ENCODE results near the gene MEI1.

MEI1 gene

DNA sequence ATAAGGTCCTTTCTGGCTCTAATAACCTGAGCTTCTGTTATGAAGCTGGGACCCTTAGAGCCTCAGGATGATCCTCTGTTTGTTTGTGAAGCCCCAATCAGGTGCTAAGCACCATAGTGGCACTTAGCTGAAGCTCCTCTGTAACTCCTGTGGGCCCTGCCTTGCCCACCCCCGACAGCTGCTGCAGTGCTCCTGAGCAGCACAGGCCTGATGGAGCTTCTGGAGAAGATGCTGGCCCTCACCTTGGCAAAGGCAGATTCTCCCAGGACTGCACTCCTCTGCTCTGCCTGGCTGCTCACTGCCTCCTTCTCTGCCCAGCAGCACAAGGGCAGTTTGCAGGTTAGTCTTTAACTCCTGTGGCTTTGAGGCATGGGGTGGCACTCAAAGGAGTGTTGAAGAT is 82.2 kb downstream of the MEI1 start:
- DNase-seq (ENCODE audit: low read depth in 2 of 2, low spot score in 1 of 2) = no peak

DNA sequence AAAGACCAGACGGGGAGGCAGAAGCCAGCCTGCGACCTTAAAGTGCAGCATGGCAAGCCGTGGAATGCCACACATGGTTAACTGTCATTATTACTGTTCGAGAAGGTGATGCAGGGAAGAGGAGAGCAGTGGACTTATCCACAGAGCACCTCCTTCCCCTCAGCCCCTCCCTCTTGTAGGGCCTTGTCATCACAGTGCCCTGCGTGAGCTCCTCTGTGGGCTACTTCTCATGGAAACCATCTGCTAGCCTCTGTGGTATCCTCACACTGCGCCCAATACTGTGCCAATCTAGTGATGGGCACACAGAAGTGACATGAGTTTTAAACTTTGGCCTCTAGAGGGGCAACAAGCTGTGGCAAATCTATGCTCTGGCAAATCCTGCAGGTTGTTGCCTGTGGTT is 83.0 kb downstream of the MEI1 start:
- no peak for DNase-seq (ENCODE audit: low read depth in 2 of 2, low spot score in 1 of 2)

- no peak for DNase-seq (ENCODE audit: low read depth in 2 of 2, low spot score in 1 of 2)
Observed at GRCh38 chr22:41782751-41783150, 83.4 kb downstream of the MEI1 start.

GRCh38 chr22:41787331-41787730 is 88.0 kb downstream of the MEI1 start:
- DNase-seq (ENCODE audit: low read depth in 2 of 2, low spot score in 1 of 2) = no peak

DNA sequence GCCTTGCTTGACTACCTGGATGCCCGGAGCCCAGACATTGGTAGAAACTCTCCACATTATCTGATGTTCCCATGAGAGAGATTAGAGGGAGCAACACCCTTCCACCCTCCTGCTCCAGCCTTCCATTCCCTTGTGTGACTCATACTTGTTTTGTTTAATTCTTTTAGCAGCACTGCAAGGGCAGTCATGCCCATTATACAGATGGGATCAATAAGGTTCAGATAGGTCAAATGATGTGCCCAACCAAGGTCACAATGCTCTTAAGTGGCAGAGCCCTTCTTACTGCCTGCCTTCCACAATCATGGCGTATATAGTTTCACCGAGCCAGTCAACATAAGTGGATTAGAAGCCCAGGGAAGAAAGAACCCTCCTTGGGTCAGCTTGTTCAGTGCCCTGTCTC is 94.6 kb downstream of the MEI1 start:
- DNase-seq (ENCODE audit: low read depth in 2 of 2, low spot score in 1 of 2) = no peak

GRCh38 chr22:41798736-41799135 is 99.4 kb downstream of the MEI1 start:
- DNase-seq (ENCODE audit: low read depth in 2 of 2, low spot score in 1 of 2) = no peak

DNA sequence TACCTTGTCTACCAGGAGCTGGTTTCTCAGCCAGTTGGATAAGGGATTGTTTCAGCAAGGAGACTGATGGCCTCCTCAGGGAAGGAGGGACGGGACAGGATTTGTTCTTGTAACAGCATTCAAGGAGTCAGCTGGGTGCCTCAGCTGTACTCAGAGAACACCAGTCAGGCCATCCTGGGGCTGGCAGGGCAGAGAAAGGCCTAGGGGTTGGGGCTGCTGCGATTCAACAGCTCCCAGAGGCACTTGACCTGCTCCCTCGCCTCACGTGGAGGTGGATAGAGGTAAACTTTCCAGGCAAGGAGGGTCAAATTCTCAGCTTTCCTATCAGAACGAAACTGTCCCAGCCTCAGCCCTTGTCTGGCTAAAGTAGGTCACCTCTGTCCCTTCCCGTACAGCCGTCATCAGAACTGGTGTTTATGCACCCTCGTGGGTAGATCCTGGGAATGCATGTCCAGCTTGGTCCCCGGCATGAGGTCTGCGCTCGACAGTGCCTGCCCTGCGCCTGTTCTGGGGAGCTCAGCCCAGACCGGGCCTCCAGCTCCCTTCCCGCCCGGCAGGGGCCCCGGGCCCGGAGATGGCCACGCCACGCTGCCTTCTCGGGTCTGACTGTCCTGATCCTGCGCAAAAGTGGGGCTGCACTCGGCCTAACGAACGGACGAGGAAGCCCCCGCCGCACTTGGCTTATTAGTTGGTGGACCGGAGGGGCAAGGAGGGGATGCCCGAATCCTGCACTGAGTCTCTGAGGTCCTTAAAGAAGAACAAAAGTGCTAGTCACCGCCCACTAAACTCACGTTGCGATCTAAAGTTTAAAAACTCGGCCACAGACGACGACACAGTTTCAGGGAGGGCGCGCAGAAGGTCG is 100.4 kb downstream of the MEI1 start:
- DNase-seq (ENCODE audit: low read depth in 2 of 2, low spot score in 1 of 2) = no peak

DNA sequence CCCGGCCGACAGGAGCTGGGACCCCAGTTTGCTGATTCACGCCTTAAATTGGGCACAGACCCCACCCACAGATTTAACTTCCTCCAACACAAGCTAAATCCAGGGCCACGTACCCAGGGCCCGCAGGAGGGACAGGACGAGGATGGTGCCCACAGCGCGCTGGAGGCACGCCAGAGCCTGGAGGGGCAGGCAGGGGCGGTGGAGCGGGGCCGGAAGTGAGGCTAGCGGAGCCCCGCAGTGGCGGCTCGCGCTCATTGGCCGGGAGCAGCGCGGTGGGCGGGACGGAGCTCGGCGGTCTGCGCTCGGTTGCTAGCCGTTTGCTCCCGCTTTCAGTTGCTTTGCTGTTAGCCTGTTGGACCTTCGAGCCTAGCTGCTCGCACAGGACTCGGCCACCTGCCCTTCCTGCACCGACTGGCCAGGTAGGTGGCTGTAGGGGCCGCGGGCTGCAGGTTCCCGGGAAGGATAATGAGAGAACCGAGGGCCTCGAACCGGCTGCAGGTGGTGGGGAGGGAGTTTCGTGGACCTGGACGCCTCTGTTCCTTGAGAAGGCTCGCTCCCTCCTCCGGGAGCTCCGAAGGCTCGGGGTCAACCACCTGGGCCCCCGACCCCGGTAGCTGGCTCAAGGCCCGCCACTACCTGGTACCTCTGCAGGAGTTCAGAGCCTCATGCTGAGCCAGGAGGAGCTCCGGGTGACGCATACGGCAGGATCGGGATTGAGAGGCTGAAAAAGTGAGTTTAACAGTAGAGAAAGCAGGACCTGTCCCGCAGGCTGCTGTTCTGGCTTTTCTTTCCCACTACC is 101.2 kb downstream of the MEI1 start, which contains the start of gene CCDC134:
Gene CCDC134 (plus strand): TSS at position 332 of the 799 bp plus-strand sequence. CDS start 8,212 bp downstream, outside the sequence.
- DNase-seq (ENCODE audit: low read depth in 2 of 2, low spot score in 1 of 2) = peak; percentile 72 to 80

- no peak for DNase-seq (ENCODE audit: low read depth in 2 of 2, low spot score in 1 of 2)
Observed at GRCh38 chr22:41801147-41801819, 102.0 kb downstream of the MEI1 start.

- DNase-seq (ENCODE audit: low read depth in 2 of 2, low spot score in 1 of 2) = no peak
Observed at GRCh38 chr22:41801886-41802285, 102.6 kb downstream of the MEI1 start.

DNA sequence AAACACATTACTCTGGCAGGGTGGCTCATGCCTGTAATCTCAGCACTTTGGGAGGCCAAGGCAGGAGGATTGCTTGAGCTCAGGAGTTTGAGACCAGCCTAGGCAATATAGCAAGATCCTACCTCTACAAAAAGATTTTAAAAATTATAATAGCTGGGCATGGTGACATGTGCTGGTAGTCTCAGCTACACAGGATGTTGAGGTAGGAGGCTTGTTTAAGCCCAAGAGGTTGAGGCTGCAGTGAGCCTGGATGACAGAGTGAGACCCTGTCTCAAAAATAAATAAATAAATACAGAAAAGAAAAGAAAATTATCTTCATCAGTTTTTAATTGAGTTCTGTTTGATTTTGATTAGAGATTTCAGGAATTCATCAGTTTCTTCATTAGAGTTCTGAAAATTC is 106.3 kb downstream of the MEI1 start:
- no peak for DNase-seq (ENCODE audit: low read depth in 2 of 2, low spot score in 1 of 2)

DNA sequence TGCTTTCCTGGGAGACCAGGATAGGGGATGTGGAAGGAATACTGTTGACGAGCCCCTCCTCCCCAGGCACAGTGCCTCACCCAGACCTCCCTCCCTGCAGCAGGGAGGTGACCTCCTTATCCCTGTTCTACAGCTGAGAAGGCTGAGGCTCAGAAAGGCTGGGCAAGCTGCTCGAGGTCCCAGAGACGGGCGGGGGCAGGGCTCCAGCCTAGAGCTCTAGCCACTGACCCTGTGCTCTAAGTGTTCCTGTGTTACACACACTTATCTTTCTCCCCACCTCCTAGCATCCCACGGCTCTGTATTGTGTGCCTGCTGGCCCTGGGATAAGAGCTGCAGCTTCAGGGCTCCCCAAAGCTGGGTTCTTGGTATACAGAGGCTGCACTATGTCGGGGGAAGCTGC is 109.1 kb downstream of the MEI1 start:
- DNase-seq (ENCODE audit: low read depth in 2 of 2, low spot score in 1 of 2) = no peak

DNA sequence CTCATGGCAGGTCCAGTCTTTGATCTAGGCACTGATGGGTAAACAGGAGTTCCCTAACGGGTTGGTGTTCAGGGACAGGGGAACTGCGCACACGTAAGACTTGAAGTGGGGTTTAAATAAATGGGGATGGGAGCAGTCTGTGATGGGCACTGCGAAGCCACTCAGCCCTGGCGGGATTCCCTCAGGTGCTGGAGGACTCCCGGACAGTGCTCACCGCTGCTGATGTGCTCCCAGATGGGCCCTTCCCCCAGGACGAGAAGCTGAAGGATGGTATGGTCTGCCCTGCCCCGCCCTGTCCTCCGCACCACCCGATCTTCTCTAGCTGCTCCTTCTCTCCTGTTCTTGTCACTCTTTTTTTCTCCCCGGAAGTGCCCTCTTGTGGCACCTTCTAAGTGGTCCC is 110.7 kb downstream of the MEI1 start:
- no peak for DNase-seq (ENCODE audit: low read depth in 2 of 2, low spot score in 1 of 2)

DNA sequence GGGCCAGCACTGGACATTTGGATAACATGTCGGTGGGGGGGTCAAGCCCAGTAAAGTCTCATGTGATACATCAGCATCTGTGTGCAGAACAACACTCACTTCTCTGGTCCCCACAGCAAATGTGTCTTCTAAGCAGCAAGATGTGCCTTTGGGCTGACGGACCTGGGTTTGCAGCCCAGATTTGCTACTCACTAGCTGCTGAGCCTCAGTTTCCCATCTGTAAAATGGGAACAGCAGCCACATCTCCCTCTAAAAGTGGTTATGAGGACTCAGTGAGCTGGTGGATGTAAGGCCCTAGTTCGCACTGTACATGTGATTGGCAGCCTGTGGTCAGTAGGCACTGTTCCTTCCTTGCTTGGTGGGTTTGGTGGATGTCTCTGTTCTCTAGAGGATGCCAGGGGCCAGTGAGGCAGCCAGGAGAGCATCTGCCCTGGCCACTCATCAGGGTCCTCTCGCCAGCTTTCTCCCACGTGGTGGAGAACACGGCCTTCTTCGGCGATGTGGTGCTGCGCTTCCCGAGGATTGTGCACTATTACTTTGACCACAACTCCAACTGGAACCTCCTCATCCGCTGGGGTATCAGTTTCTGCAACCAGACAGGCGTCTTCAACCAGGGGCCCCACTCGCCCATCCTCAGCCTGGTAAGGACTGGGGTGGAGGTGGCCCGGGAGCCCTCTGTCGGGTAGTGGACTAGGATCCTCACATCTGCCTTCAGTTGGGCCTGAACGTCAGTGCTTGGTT is 113.7 kb downstream of the MEI1 start:
- no peak for DNase-seq (ENCODE audit: low read depth in 2 of 2, low spot score in 1 of 2)

DNA sequence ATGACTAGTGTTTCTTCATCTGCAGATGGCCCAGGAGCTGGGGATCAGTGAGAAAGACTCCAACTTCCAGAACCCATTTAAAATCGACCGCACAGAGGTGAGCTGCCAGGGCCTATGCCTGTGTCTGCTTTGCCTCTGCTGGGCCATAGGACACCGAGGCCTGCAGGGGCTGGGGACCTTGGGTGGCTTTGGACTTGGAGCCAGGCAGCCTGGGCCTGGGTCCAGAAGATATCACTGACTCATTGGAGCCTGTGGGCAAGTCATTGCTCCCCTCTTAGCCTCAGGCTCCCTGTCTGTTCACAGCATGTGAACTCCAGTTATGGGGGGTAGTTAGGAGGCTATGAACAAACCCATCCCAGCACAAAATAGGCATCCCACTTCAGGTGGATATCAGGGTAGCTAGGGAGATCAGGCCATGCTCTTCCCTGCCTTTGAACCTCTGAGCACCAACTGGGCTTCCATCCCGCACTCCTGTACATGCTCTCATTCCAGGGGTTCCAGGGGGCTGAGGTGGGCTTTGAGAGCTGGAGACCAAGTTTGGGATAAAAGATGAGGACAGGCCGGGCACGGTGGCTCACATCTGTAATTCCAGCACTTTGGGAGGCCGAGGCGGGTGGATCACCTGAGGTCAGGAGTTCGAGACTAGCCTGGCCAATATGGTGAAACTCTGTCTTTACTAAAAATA is 114.6 kb downstream of the MEI1 start:
- DNase-seq (ENCODE audit: low read depth in 2 of 2, low spot score in 1 of 2) = no peak

DNA sequence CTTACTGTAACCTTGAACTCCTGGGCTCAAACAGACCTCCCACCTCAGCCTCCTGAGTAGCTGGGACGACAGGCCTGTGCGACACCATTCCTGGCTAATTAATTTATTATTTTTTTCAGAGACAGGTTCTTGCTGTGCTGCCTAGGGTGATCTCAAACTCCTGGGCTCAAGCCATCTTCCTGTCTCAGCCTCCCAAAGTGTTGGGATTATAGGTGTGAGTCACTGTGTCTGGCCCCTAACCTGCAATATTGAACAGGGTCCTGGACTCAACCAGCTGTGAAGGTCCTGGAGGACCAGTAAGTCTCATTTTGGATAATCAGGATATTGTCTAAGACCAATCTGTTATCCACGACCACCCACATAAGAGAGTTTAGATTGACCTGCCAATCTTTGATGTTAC is 116.4 kb downstream of the MEI1 start:
- no peak for DNase-seq (ENCODE audit: low read depth in 2 of 2, low spot score in 1 of 2)

- DNase-seq (ENCODE audit: low read depth in 2 of 2, low spot score in 1 of 2) = no peak
Observed at GRCh38 chr22:41816241-41816640, 116.9 kb downstream of the MEI1 start.

- DNase-seq (ENCODE audit: low read depth in 2 of 2, low spot score in 1 of 2) = no peak
Observed at GRCh38 chr22:41816871-41817270, 117.6 kb downstream of the MEI1 start.

GRCh38 chr22:41818011-41818410 is 118.7 kb downstream of the MEI1 start:
- DNase-seq (ENCODE audit: low read depth in 2 of 2, low spot score in 1 of 2) = no peak

GRCh38 chr22:41818596-41818995 is 119.3 kb downstream of the MEI1 start:
- no peak for DNase-seq (ENCODE audit: low read depth in 2 of 2, low spot score in 1 of 2)

All from stimulated activated CD8-positive, alpha-beta memory T cell treated with anti-CD3 and anti-CD28 coated beads, Interleukin-4, amount 100 ng/mL, for 1 hour (primary cell).